ENCODE results near the gene XPO6.

DNA sequence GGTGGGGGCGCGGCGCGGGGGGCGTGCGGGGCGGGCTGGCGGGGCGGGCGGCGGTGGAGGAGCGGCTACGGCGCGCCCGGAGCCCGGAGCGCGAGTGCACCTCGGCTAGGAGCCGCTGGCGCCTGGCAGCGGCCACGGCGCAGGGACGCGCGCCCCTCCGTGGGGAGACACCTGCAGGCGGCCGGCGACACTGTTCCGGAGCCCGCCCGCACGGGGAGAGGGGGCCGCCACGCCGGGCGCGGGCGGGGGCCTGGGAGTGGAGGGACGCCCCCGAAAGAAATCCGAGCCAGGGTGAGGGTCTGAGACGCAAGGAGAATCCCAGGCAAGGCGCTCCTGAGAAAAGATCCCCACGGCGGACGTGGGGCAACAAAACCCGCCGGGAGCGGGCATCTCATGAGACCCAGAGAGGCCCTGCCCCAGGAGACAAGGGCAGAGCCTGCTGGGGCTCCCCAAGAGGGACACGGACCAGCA is 148.1 kb downstream of the XPO6 start, which contains the start of gene GSG1L:
- no peak for TF ChIP-seq POLR2AphosphoS5 (IDR thresholded peaks at IDR 0.05; ENCODE audit: low read depth)
- TF ChIP-seq, protein P1, sequence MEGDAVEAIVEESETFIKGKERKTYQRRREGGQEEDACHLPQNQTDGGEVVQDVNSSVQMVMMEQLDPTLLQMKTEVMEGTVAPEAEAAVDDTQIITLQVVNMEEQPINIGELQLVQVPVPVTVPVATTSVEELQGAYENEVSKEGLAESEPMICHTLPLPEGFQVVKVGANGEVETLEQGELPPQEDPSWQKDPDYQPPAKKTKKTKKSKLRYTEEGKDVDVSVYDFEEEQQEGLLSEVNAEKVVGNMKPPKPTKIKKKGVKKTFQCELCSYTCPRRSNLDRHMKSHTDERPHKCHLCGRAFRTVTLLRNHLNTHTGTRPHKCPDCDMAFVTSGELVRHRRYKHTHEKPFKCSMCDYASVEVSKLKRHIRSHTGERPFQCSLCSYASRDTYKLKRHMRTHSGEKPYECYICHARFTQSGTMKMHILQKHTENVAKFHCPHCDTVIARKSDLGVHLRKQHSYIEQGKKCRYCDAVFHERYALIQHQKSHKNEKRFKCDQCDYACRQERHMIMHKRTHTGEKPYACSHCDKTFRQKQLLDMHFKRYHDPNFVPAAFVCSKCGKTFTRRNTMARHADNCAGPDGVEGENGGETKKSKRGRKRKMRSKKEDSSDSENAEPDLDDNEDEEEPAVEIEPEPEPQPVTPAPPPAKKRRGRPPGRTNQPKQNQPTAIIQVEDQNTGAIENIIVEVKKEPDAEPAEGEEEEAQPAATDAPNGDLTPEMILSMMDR (IDR thresholded peaks at IDR 0.05; ENCODE audit: insufficient read depth, low read length): no peak
- TF ChIP-seq GABPA (IDR thresholded peaks at IDR 0.05; ENCODE audit: low read depth): no peak

All from HL-60 (cell line).